A549 treated with Hydrocortisone at 1 μM for 4 hours (cell line): ENCODE measurements around the gene CFHR1. TPM values are rescaled to one million over a fixed set of nuclear protein-coding genes. Genes with fewer than 3 reads are reported as not detected.

ENCODE experiments used
- total RNA-seq: library from RNA; stranded (reverse); fragments of 200-300 nt; extraction: Qiagen RNA extraction; gene quantifications from 5 replicates; pipeline ENCODE4 v1.2.3, GENCODE V29; 2022

The CFHR1 gene
- 0.13 to 0.22 TPM (median 0.17 TPM) in 5 replicates for total RNA-seq

DNA sequence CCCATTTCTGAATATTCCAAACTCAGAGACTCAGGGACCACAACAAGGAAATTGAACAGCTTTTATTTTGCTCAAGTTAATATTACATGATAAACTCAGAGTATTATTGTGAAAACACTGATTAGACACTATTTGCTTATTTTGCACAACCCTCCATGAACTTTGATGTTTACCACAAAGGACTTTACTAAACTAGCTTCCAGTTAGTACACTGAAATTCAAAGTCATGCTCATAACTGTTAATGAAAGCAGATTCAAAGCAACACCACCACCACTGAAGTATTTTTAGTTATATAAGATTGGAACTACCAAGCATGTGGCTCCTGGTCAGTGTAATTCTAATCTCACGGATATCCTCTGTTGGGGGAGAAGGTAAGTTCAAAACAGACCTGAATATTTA, at the start of gene CFHR1:
Gene CFHR1 (plus strand): TSS at position 201 of the 400 bp plus-strand sequence. CDS start 114 bp downstream, at position 315.

DNA sequence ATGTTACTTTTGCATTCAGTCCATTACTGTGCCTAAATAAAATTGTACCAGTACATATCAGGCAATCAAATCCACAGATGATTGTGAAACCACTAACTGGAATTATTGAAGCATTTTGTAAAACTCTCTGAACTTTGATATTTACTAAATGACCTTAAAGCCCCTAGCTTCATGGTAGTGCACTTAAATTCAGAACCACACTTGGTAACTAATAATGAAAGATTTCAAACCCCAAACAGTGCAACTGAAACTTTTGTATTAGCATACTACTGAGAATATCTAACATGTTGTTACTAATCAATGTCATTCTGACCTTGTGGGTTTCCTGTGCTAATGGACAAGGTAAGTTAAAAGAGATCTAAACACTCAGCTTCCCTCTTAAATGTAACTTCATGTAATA, 44.9 kb upstream of the CFHR1 start, which contains the start of gene CFHR3:
Gene CFHR3 (plus strand): TSS at position 238 of the 400 bp plus-strand sequence. CDS start 47 bp downstream, at position 285.

Other genes starting within 250 kb of the CFHR1 start
- gene KCNT2, start 211.3 kb upstream of the CFHR1 start, total RNA-seq = 0.02 to 0.07 TPM (median 0.05 TPM) in 4 of 5 replicates, not detected in the other
- 4.3 to 5.1 TPM (median 4.4 TPM) in 5 replicates for gene CFH, start 167.7 kb upstream of the CFHR1 start, total RNA-seq
- 0.16 to 0.22 TPM (median 0.20 TPM) in 4 of 5 replicates, not detected in the other for gene CFHR3, start 44.9 kb upstream of the CFHR1 start, total RNA-seq
- gene CFHR4, start 68.3 kb downstream of the CFHR1 start, total RNA-seq = not detected in 5 replicates
- not detected in 5 replicates for gene CFHR2, start 124.0 kb downstream of the CFHR1 start, total RNA-seq
- gene CFHR5, start 157.8 kb downstream of the CFHR1 start, total RNA-seq = not detected in 5 replicates
- 0.05 to 0.08 TPM (median 0.07 TPM) in 5 replicates for gene F13B, start 247.5 kb downstream of the CFHR1 start, total RNA-seq